Coronary artery (tissue), 2 donors: ENCODE results near the gene COBLL1.

ENCODE experiments used
- DNase-seq: peaks from one replicate; pipeline ENCODE4 v3.0.0-alpha.2; 2017; ENCODE audit warnings: low spot score
- H3K27ac ChIP-seq, 2 donors: fragments of 200-600 bp; sonication (generic); one replicate each; pipeline ENCODE4 v1.5.1; 2016 to 2019
- H3K4me3 ChIP-seq: fragments of 200-600 bp; sonication (generic); 2 replicates; pipeline ENCODE4 v1.5.1; 2016; ENCODE audit warnings: mild to moderate bottlenecking, moderate library complexity
- CTCF ChIP-seq: fragments of 200-600 bp; sonication (generic); IDR thresholded peaks from one replicate; pipeline ENCODE4 v1.5.1; 2019; ENCODE audit warnings: antibody characterized with exemption

COBLL1 gene

GRCh38 chr2:164747783-164748433 is 93.7 kb downstream of the COBLL1 start:
- Histone ChIP-seq H3K4me3 (no peak overlapping the region), H3K27ac (no peak overlapping the region)
- no peak for DNase-seq
- no peak for TF ChIP-seq CTCF

- no peak for DNase-seq
- no peak overlapping the region for H3K4me3 ChIP-seq
- H3K27ac ChIP-seq, result no peak overlapping the region
- TF ChIP-seq CTCF, result no peak
Observed at GRCh38 chr2:164747140-164747539, 94.5 kb downstream of the COBLL1 start.

- Histone ChIP-seq H3K4me3 (no peak overlapping the region), H3K27ac (no peak overlapping the region)
- no peak for DNase-seq
- TF ChIP-seq CTCF, result no peak
Observed at GRCh38 chr2:164746713-164747112, 94.9 kb downstream of the COBLL1 start.

GRCh38 chr2:164745012-164745797 is 96.4 kb downstream of the COBLL1 start:
- Histone ChIP-seq H3K4me3 (no peak overlapping the region), H3K27ac (no peak overlapping the region)
- DNase-seq, result no peak
- TF ChIP-seq CTCF, result no peak

GRCh38 chr2:164742738-164743317 is 98.8 kb downstream of the COBLL1 start:
- DNase-seq, result no peak
- Histone ChIP-seq H3K4me3 (no peak overlapping the region), H3K27ac (no peak overlapping the region)
- TF ChIP-seq CTCF, result no peak

GRCh38 chr2:164739966-164740365 is 101.7 kb downstream of the COBLL1 start:
- TF ChIP-seq CTCF, result no peak
- Histone ChIP-seq H3K27ac (peak overlapping the region; percentile 13 to 52), H3K4me3 (no peak overlapping the region)
- no peak for DNase-seq
